Measurements from ENCODE around the gene ETFA. TPM values are rescaled to one million over a fixed set of nuclear protein-coding genes. Genes with fewer than 3 reads are reported as not detected.
"Not testable (repeated sequence)": the region's sequence is repeated elsewhere in the genome, so short reads cannot be mapped to it uniquely, and the experiment has no call there.

Gene ETFA
- total and polyA plus RNA-seq, 10 of the 15 experiments (the other 5 are each of a cell fraction or from before 2014, with no cell fraction given) = 114 to 331 (median 152) TPM

DNA sequence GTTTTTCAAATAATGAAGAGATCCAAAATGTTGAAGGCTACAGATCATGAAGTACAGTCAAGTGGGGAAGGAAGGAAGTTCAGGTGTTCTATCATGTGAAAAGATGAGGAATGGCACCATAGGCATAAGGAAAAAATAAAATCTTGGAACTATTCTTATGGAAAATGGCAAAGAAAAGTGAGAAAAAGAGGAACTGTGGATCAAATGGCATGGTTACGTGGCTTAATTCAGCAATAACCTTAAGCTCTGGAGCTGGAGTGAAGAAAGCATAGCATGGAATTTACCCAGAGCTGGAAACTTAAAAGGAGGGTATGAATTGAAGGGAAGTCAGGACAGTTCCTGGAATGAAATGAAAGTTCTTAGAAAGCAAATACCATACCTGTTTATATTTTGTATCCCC, 14.4 kb downstream of the ETFA start:
- peaks cover 3% of the 10 kb centered on the region; the same call in 1 of the 2 replicates for H4K20me1 ChIP-seq (ENCODE audit: control insufficient read depth, insufficient read depth)
- no peak overlapping the region for H3K4me3 ChIP-seq

DNA sequence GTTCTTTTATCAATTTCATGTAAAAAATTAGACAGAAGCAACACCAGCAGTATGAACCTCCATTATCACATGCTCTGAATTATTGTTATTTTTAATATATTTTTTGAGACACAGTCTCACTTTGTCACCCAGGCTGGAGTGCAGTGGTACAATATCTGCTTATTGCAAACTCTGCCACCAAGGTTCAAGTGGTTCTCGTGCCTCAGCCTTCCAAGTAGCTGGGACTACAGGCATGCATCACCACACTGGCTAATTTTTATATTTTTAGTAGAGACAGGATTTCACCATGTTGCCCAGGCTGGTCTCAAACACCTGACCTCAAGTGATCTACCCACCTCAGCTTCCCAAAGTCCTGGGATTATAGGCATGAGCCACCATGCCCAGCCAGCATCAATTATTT, 16.8 kb downstream of the ETFA start:
- H3K9me3 ChIP-seq (replicated peaks; ENCODE audit: control insufficient read depth, insufficient read depth, low read length); DNase-seq (ENCODE audit: low read depth, low spot score); H3K4me3 ChIP-seq; H3K36me3 ChIP-seq (ENCODE audit: control insufficient read depth in 2 of 2, insufficient read depth in 2 of 2, low read length in 1 of 2); RAD21 ChIA-PET (ENCODE audit: unreplicated experiment); H4K20me1 ChIP-seq (ENCODE audit: control insufficient read depth, insufficient read depth); ATAC-seq; H2AFZ ChIP-seq (ENCODE audit: control insufficient read depth, low read depth, low read length); H3K9ac ChIP-seq (ENCODE audit: control insufficient read depth, insufficient read depth, low read length); FAIRE-seq; intact Hi-C loops (cut with micrococcal nuclease; ENCODE audit: unreplicated experiment); H3K27me3 ChIP-seq (replicated peaks in 1 of 2; ENCODE audit: control insufficient read depth in 2 of 2, insufficient read depth in 2 of 2, low read length in 1 of 2); H3K4me2 ChIP-seq (ENCODE audit: control insufficient read depth, insufficient read depth); BruUV-seq (replicated peaks); H3K4me1 ChIP-seq (ENCODE audit: control insufficient read depth, insufficient read depth, low read length); POLR2A ChIA-PET; H3K27ac ChIP-seq (ENCODE audit: control insufficient read depth, insufficient read depth); in situ Hi-C loops (cut with MboI): not testable (repeated sequence)
- ChIA-PET SMC1A (ENCODE audit: uncharacterized antibody, unreplicated experiment) (interaction anchor here (1.2 to 1.4 kb wide), 2 partner anchors 16 to 20 kb away, joined by 3 to 4 read pairs; no protein-coding TSS in a partner anchor), CTCF (interaction anchor here (0.8 to 2.6 kb wide), 3 partner anchors 12 to 15 kb away, joined by 3 to 15 read pairs (median 4); no protein-coding TSS in a partner anchor)
- 100% methylated on average over 1 of the region's 1 CpG for WGBS (ENCODE audit: insufficient coverage, insufficient replicate concordance, low lambda C conversion rate, missing lambda C conversion rate)
- H3K79me2 ChIP-seq (ENCODE audit: control insufficient read depth, insufficient read depth, low read length) = peaks cover 44% of the 10 kb centered on the region

More for the DNA sequence above, 14.4 kb downstream of the ETFA start:
- no peak overlapping the region for H3K4me2 ChIP-seq (ENCODE audit: control insufficient read depth, insufficient read depth)
- in situ Hi-C loops (cut with MboI) (no loop called here), intact Hi-C loops (cut with micrococcal nuclease; ENCODE audit: unreplicated experiment) (no loop called here)
- ChIA-PET CTCF (interaction anchor here (1.0 to 1.4 kb wide), 2 partner anchors 21 to 27 kb away, joined by 3 read pairs; no protein-coding TSS in a partner anchor), RAD21 (ENCODE audit: unreplicated experiment) (interaction anchor here (1.5 to 1.9 kb wide), 2 partner anchors 10 to 11 kb away, joined by 4 to 7 read pairs; no protein-coding TSS in a partner anchor), SMC1A (ENCODE audit: uncharacterized antibody, unreplicated experiment) (interaction anchor here (1.3 to 2.6 kb wide), 3 partner anchors 8 to 57 kb away, joined by 3 to 12 read pairs (median 10); no protein-coding TSS in a partner anchor), POLR2A (no interaction called here)
- no peak overlapping the region for H2AFZ ChIP-seq (ENCODE audit: control insufficient read depth, low read depth, low read length)
- FAIRE-seq (no peak), ATAC-seq (no peak), DNase-seq (ENCODE audit: low read depth, low spot score) (no peak)
- H3K9me3 ChIP-seq (replicated peaks; ENCODE audit: control insufficient read depth, insufficient read depth, low read length) = no peaks in the 10 kb centered on the region
- peaks cover 6% of the 10 kb centered on the region for H3K4me1 ChIP-seq (ENCODE audit: control insufficient read depth, insufficient read depth, low read length)
- no peak overlapping the region for H3K27ac ChIP-seq (ENCODE audit: control insufficient read depth, insufficient read depth)
- H3K27me3 ChIP-seq (replicated peaks in 1 of 2; ENCODE audit: control insufficient read depth in 2 of 2, insufficient read depth in 2 of 2, low read length in 1 of 2) = no peaks in the 10 kb centered on the region
- WGBS (ENCODE audit: insufficient coverage, insufficient replicate concordance, low lambda C conversion rate, missing lambda C conversion rate) = 100% methylated on average over 1 of the region's 1 CpG
- H3K36me3 ChIP-seq (ENCODE audit: control insufficient read depth in 2 of 2, insufficient read depth in 2 of 2, low read length in 1 of 2) = peaks cover 0 to 5% of the 10 kb centered on the region in 2 experiments; a peak in 1 of 4 replicates
- H3K79me2 ChIP-seq (ENCODE audit: control insufficient read depth, insufficient read depth, low read length) = peaks cover 63% of the 10 kb centered on the region
- no peak overlapping the region for H3K9ac ChIP-seq (ENCODE audit: control insufficient read depth, insufficient read depth, low read length)
- TF ChIP-seq, protein P1, sequence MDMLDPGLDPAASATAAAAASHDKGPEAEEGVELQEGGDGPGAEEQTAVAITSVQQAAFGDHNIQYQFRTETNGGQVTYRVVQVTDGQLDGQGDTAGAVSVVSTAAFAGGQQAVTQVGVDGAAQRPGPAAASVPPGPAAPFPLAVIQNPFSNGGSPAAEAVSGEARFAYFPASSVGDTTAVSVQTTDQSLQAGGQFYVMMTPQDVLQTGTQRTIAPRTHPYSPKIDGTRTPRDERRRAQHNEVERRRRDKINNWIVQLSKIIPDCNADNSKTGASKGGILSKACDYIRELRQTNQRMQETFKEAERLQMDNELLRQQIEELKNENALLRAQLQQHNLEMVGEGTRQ (IDR thresholded peaks at IDR 0.05; ENCODE audit: borderline replicate concordance, low read depth, low read length) = no peak
- TF ChIP-seq EED (IDR thresholded peaks at IDR 0.05; ENCODE audit: low read depth) = no peak
- TF ChIP-seq, protein P2, sequence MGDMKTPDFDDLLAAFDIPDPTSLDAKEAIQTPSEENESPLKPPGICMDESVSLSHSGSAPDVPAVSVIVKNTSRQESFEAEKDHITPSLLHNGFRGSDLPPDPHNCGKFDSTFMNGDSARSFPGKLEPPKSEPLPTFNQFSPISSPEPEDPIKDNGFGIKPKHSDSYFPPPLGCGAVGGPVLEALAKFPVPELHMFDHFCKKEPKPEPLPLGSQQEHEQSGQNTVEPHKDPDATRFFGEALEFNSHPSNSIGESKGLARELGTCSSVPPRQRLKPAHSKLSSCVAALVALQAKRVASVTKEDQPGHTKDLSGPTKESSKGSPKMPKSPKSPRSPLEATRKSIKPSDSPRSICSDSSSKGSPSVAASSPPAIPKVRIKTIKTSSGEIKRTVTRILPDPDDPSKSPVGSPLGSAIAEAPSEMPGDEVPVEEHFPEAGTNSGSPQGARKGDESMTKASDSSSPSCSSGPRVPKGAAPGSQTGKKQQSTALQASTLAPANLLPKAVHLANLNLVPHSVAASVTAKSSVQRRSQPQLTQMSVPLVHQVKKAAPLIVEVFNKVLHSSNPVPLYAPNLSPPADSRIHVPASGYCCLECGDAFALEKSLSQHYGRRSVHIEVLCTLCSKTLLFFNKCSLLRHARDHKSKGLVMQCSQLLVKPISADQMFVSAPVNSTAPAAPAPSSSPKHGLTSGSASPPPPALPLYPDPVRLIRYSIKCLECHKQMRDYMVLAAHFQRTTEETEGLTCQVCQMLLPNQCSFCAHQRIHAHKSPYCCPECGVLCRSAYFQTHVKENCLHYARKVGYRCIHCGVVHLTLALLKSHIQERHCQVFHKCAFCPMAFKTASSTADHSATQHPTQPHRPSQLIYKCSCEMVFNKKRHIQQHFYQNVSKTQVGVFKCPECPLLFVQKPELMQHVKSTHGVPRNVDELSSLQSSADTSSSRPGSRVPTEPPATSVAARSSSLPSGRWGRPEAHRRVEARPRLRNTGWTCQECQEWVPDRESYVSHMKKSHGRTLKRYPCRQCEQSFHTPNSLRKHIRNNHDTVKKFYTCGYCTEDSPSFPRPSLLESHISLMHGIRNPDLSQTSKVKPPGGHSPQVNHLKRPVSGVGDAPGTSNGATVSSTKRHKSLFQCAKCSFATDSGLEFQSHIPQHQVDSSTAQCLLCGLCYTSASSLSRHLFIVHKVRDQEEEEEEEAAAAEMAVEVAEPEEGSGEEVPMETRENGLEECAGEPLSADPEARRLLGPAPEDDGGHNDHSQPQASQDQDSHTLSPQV (IDR thresholded peaks at IDR 0.05) = no peak
- no peak for TF ChIP-seq MTA3 (IDR thresholded peaks at IDR 0.05; ENCODE audit: borderline replicate concordance, low read length)
- no TSS peak for BruUV-seq (replicated peaks)

Measured in GM12878 (cell line).